ENCODE measurements around the gene SNN. TPM values are rescaled to one million over a fixed set of nuclear protein-coding genes. Genes with fewer than 3 reads are reported as not detected.

The SNN gene
- total RNA-seq, 1 donor from 2014 or later, result 23.6 TPM

- DNase-seq (ENCODE audit: low spot score), result no peak
Measured at GRCh38 chr16:11677959-11678881, 10.0 kb downstream of the SNN start.

GRCh38 chr16:11679250-11679649 is 11.0 kb downstream of the SNN start:
- DNase-seq (ENCODE audit: low spot score), result no peak

- no peak for DNase-seq (ENCODE audit: low spot score)
Measured at GRCh38 chr16:11679941-11680911, 12.0 kb downstream of the SNN start.

GRCh38 chr16:11681556-11681955 is 13.3 kb downstream of the SNN start:
- no peak for DNase-seq (ENCODE audit: low spot score)

- no peak for DNase-seq (ENCODE audit: low spot score)
Measured at GRCh38 chr16:11681976-11682654, 13.9 kb downstream of the SNN start.

- DNase-seq (ENCODE audit: low spot score), result no peak
Measured at GRCh38 chr16:11682655-11683096, 14.4 kb downstream of the SNN start.

GRCh38 chr16:11683145-11683544 is 14.9 kb downstream of the SNN start:
- DNase-seq (ENCODE audit: low spot score), result no peak

- no peak for DNase-seq (ENCODE audit: low spot score)
Measured at GRCh38 chr16:11684231-11685025, 16.2 kb downstream of the SNN start.

GRCh38 chr16:11685844-11686618 is 17.8 kb downstream of the SNN start:
- DNase-seq (ENCODE audit: low spot score), result no peak

- no peak for DNase-seq (ENCODE audit: low spot score)
Measured at GRCh38 chr16:11686713-11687380, 18.6 kb downstream of the SNN start.

- no peak for DNase-seq (ENCODE audit: low spot score)
Measured at GRCh38 chr16:11687601-11688519, 19.6 kb downstream of the SNN start.

GRCh38 chr16:11688520-11688886 is 20.2 kb downstream of the SNN start:
- DNase-seq (ENCODE audit: low spot score), result no peak

GRCh38 chr16:11689031-11689840 is 21.0 kb downstream of the SNN start:
- DNase-seq (ENCODE audit: low spot score), result no peak

GRCh38 chr16:11691235-11691634 is 23.0 kb downstream of the SNN start:
- no peak for DNase-seq (ENCODE audit: low spot score)

GRCh38 chr16:11691771-11692170 is 23.5 kb downstream of the SNN start:
- no peak for DNase-seq (ENCODE audit: low spot score)

- no peak for DNase-seq (ENCODE audit: low spot score)
Measured at GRCh38 chr16:11692171-11692570, 23.9 kb downstream of the SNN start.

GRCh38 chr16:11692651-11693050 is 24.4 kb downstream of the SNN start:
- DNase-seq (ENCODE audit: low spot score), result no peak

All from ureter (tissue), 1 donor.